ENCODE data around the gene RAB11FIP5. TPM values are rescaled to one million over a fixed set of nuclear protein-coding genes. Genes with fewer than 3 reads are reported as not detected.

Gene RAB11FIP5
- total RNA-seq, 1 donor from 2014 or later = 41.6 TPM

GRCh38 chr2:73033766-73034381 lies 78.9 kb downstream of the RAB11FIP5 start:
- no peak for DNase-seq (ENCODE audit: low read depth in 2 of 2)

GRCh38 chr2:73033142-73033765 lies 79.5 kb downstream of the RAB11FIP5 start:
- no peak for DNase-seq (ENCODE audit: low read depth in 2 of 2)

- DNase-seq (ENCODE audit: low read depth in 2 of 2) = no peak
Measured at GRCh38 chr2:73032702-73033097, 80.0 kb downstream of the RAB11FIP5 start.

GRCh38 chr2:73031725-73032701 lies 80.7 kb downstream of the RAB11FIP5 start:
- DNase-seq (ENCODE audit: low read depth in 2 of 2) = no peak

GRCh38 chr2:73031095-73031678 lies 81.6 kb downstream of the RAB11FIP5 start:
- no peak for DNase-seq (ENCODE audit: low read depth in 2 of 2)

GRCh38 chr2:73028841-73029240 lies 83.9 kb downstream of the RAB11FIP5 start:
- DNase-seq (ENCODE audit: low read depth in 2 of 2) = no peak

- no peak for DNase-seq (ENCODE audit: low read depth in 2 of 2)
Measured at GRCh38 chr2:73027340-73027739, 85.4 kb downstream of the RAB11FIP5 start.

GRCh38 chr2:73023497-73023896 lies 89.3 kb downstream of the RAB11FIP5 start:
- no peak for DNase-seq (ENCODE audit: low read depth in 2 of 2)

Other genes starting within 250 kb of the RAB11FIP5 start
- gene SPR, start 225.5 kb downstream of the RAB11FIP5 start, total RNA-seq = 33.9 and 45.8 TPM in 2 replicates
- not detected in 2 replicates for gene EMX1, start 195.4 kb downstream of the RAB11FIP5 start, total RNA-seq
- gene SFXN5, start 41.2 kb downstream of the RAB11FIP5 start, total RNA-seq = 10.1 and 16.7 TPM in 2 replicates
- gene NOTO, start 89.6 kb upstream of the RAB11FIP5 start, total RNA-seq = not detected in 2 replicates
- 11.2 and 12.1 TPM in 2 replicates for gene SMYD5, start 101.3 kb upstream of the RAB11FIP5 start, total RNA-seq
- gene PRADC1, start 120.3 kb upstream of the RAB11FIP5 start, total RNA-seq = 20.4 and 23.6 TPM in 2 replicates
- 347 and 408 TPM in 2 replicates for gene CCT7, start 121.4 kb upstream of the RAB11FIP5 start, total RNA-seq
- 0.13 and 0.25 TPM in 2 replicates for gene FBXO41, start 171.5 kb upstream of the RAB11FIP5 start, total RNA-seq
- gene EGR4, start 180.6 kb upstream of the RAB11FIP5 start, total RNA-seq = not detected in 2 replicates

Measured in dermis microvascular lymphatic vessel endothelial cell (primary cell).